Endodermal cell (in vitro differentiated cells): ENCODE results near the gene ADGRD2. TPM values are rescaled to one million over a fixed set of nuclear protein-coding genes. Genes with fewer than 3 reads are reported as not detected.
A peak's percentile ranks its signal among the peaks of the same experiment; 100 is the strongest.

ENCODE experiments used
- DNase-seq: peaks from one replicate; pipeline ENCODE4 v3.0.0-alpha.2; 2017
- H3K27ac ChIP-seq: 2 replicates; pipeline ENCODE4 v1.5.1; 2013; ENCODE audit warnings: mild to moderate bottlenecking, low read depth, low read length, moderate library complexity
- H3K27me3 ChIP-seq: 2 replicates; pipeline ENCODE4 v1.6.1; 2013; ENCODE audit warnings: mild to moderate bottlenecking, low read length, moderate library complexity; ENCODE audit not compliant: insufficient read depth, control insufficient read depth, poor library complexity, severe bottlenecking
- H3K36me3 ChIP-seq: 2 replicates; pipeline ENCODE4 v1.7.0; 2013; ENCODE audit warnings: mild to moderate bottlenecking, low read length, moderate library complexity; ENCODE audit not compliant: control insufficient read depth, insufficient read depth
- H3K4me1 ChIP-seq: one replicate; pipeline ENCODE4 v1.7.0; 2013; ENCODE audit warnings: low read length; ENCODE audit not compliant: control insufficient read depth, insufficient read depth
- H3K4me3 ChIP-seq: 2 replicates; pipeline ENCODE4 v1.5.1; 2013; ENCODE audit warnings: mild to moderate bottlenecking, low read length, moderate library complexity
- H3K9ac ChIP-seq: 2 replicates; pipeline ENCODE4 v1.6.1; 2013; ENCODE audit warnings: mild to moderate bottlenecking, low read length, moderate library complexity; ENCODE audit not compliant: poor library complexity, severe bottlenecking; ENCODE audit errors: extremely low read depth
- H3K9me3 ChIP-seq: 2 replicates; pipeline ENCODE4 v1.6.1; 2013; ENCODE audit warnings: mild to moderate bottlenecking, low read length, moderate library complexity; ENCODE audit not compliant: control insufficient read depth
- H3K27ac Mint-ChIP-seq: 2 replicates; pipeline ENCODE4 v1.8.0; 2020; ENCODE audit warnings: mixed read lengths
- H3K27me3 Mint-ChIP-seq: 2 replicates; pipeline ENCODE4 v1.8.0; 2021; ENCODE audit warnings: mild to moderate bottlenecking, mixed read lengths; ENCODE audit not compliant: insufficient read depth
- H3K36me3 Mint-ChIP-seq: 2 replicates; pipeline ENCODE4 v1.8.0; 2020; ENCODE audit warnings: low read depth, mixed read lengths
- H3K4me1 Mint-ChIP-seq: 2 replicates; pipeline ENCODE4 v1.8.0; 2020; ENCODE audit warnings: mixed read lengths
- H3K4me3 Mint-ChIP-seq: 2 replicates; pipeline ENCODE4 v1.8.0; 2020; ENCODE audit warnings: mild to moderate bottlenecking, moderate library complexity, mixed read lengths
- H3K9me3 Mint-ChIP-seq: 2 replicates; pipeline ENCODE4 v1.8.0; 2020; ENCODE audit warnings: mild to moderate bottlenecking, mixed read lengths
- WGBS, 2 experiments: methylation state at CpG; one replicate each; pipeline versions ENCODE4 v1.1.5 to v1.1.7; 2013; ENCODE audit warnings: missing lambda C conversion rate in 2 of 2, mixed read lengths in 1 of 2; ENCODE audit not compliant: insufficient coverage in 1 of 2, insufficient read length in 1 of 2; 5-methylcytosine and 5-hydroxymethylcytosine counted together
- total RNA-seq, 2 donors: library from RNA; stranded (reverse); fragmentation: NEBNext Ultra II Directional in 1 of 2; extraction: Animal tissue kit (Norgen Biotek cat#: 25700) in 1 of 2; gene quantifications; 2 replicates in 1 of 2; 3 replicates in 1 of 2; pipeline ENCODE4 v1.2.1, GENCODE V29; 2021
- TF ChIP-seq, protein P1 (sequence below): fragments of 200-600 bp; sonication (generic); conservative IDR thresholded peaks from 2 replicates; pipeline ENCODE4 v1.5.0; 2021; ENCODE audit warnings: antibody characterized with exemption, mild to moderate bottlenecking

The ADGRD2 gene
- total RNA-seq, 2 donors from 2014 or later = 0.33 to 0.40 TPM

DNA sequence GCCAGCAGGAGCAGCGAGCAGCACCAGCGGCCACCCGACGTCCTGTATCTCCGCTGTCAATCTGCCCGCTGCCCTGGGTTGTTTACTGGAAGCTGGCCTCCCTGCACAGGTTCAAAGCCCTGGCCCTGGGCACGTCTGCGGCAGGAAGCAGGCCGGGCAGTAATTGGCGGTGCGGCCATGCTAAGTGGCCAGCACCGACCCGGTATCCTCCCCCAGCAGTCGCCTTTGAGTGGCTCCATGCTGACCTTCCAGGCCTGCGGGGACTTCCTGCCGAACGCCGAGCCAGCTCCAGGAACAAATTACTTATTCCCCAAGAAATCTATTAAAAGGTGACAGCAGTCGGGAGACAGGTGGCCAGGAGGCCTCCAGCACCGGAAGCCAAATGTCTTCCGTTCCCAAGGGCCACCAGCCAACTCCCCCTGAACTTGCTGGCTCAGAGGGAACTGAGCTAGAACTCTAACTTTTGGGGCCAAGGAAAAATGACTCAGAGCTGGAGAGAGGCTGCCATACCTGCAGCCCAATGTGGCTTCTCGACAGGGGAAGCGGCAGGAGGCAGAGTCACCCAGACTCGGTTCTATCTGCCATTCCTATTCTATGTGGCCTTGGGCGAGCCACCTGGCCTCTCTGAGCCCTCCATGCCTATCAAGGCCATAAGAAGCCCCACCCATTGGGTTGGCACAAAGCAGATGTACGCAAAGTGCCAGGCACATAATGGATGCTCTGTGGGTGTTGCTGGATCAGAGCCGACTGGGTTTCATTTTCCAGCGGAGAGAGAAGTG, 21.3 kb upstream of the ADGRD2 start:
- no peak overlapping the region for H3K4me3 Mint-ChIP-seq
- H3K4me1 Mint-ChIP-seq = no peaks in the 10 kb centered on the region
- WGBS, 2 experiments = 93 to 94% methylated on average over 19 to 28 of the region's 28 CpGs

DNA sequence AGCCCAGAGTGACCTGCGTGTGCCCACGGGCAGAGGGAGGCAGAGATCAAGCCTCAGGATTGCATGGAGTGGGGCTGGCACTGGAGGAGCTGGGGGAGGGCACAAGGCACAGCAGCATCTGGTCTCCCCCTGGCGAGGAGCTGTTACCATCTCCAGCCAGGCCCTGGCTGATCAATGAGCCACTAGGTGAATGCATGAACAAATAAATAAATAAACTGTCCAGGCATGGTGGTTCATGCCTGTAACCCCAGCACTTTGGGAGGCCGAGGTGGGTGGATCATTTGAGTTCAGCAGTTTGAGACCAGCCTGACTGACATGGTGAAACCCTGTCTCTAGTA, 20.8 kb upstream of the ADGRD2 start:
- Histone ChIP-seq H3K9ac (no peak overlapping the region), H3K27me3 (peaks cover 1% of the 10 kb centered on the region), H3K9me3 (no peaks in the 10 kb centered on the region), H3K36me3 (no peaks in the 10 kb centered on the region), H3K27ac (no peak overlapping the region), H3K4me3 (no peak overlapping the region), H3K4me1 (no peaks in the 10 kb centered on the region)
- H3K4me3 Mint-ChIP-seq = no peak overlapping the region
- no peak for DNase-seq
- no peak overlapping the region for H3K27ac Mint-ChIP-seq
- H3K27me3 Mint-ChIP-seq = peaks cover 3% of the 10 kb centered on the region
- 90 to 94% methylated on average over 4 of the region's 4 CpGs for WGBS, 2 experiments
- H3K36me3 Mint-ChIP-seq = no peaks in the 10 kb centered on the region
- no peaks in the 10 kb centered on the region for H3K9me3 Mint-ChIP-seq
- TF ChIP-seq, protein P1, sequence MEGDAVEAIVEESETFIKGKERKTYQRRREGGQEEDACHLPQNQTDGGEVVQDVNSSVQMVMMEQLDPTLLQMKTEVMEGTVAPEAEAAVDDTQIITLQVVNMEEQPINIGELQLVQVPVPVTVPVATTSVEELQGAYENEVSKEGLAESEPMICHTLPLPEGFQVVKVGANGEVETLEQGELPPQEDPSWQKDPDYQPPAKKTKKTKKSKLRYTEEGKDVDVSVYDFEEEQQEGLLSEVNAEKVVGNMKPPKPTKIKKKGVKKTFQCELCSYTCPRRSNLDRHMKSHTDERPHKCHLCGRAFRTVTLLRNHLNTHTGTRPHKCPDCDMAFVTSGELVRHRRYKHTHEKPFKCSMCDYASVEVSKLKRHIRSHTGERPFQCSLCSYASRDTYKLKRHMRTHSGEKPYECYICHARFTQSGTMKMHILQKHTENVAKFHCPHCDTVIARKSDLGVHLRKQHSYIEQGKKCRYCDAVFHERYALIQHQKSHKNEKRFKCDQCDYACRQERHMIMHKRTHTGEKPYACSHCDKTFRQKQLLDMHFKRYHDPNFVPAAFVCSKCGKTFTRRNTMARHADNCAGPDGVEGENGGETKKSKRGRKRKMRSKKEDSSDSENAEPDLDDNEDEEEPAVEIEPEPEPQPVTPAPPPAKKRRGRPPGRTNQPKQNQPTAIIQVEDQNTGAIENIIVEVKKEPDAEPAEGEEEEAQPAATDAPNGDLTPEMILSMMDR = no peak
- H3K4me1 Mint-ChIP-seq = no peaks in the 10 kb centered on the region

More for the DNA sequence above, 21.3 kb upstream of the ADGRD2 start:
- H3K9ac ChIP-seq = no peak overlapping the region
- H3K36me3 ChIP-seq = no peaks in the 10 kb centered on the region
- peaks cover 7% of the 10 kb centered on the region for H3K27me3 ChIP-seq
- no peaks in the 10 kb centered on the region for H3K9me3 ChIP-seq
- H3K4me3 ChIP-seq = no peak overlapping the region
- H3K27ac ChIP-seq = no peak overlapping the region
- peak; percentile 33 for DNase-seq
- H3K4me1 ChIP-seq = no peaks in the 10 kb centered on the region
- TF ChIP-seq, protein P1 = no peak
- Mint-ChIP-seq H3K36me3 (no peaks in the 10 kb centered on the region), H3K9me3 (no peaks in the 10 kb centered on the region), H3K27me3 (peaks cover 8% of the 10 kb centered on the region), H3K27ac (no peak overlapping the region)

DNA sequence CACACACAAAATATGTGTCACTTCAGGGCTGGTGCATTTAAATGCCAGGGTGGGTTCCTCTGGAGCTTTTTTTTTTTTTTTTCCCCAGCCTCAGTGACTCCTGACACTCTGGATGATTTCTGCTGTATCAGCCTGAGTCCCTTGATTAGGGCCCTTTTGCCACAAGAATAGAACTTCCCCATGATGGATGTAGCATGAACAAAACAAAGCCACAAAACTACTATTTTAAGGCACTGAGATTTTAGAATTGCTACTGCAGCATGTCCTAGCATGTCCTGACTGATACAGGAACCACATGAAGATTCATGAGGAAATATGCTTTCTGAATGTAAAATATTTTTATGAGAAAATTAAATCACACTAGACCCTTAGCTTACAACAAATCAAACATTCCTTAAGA, 13.9 kb upstream of the ADGRD2 start:
- H3K27me3 ChIP-seq = no peaks in the 10 kb centered on the region
- TF ChIP-seq, protein P1 = no peak
- no peaks in the 10 kb centered on the region for H3K9me3 ChIP-seq
- no peak overlapping the region for H3K9ac ChIP-seq
- H3K36me3 ChIP-seq = no peaks in the 10 kb centered on the region
- H3K9me3 Mint-ChIP-seq = no peaks in the 10 kb centered on the region
- peaks cover 22% of the 10 kb centered on the region for H3K27me3 Mint-ChIP-seq
- no peaks in the 10 kb centered on the region for H3K4me1 Mint-ChIP-seq
- no peak overlapping the region for H3K27ac ChIP-seq
- no peak overlapping the region for H3K4me3 ChIP-seq
- H3K4me3 Mint-ChIP-seq = no peak overlapping the region
- H3K36me3 Mint-ChIP-seq = no peaks in the 10 kb centered on the region
- H3K4me1 ChIP-seq = no peaks in the 10 kb centered on the region
- no peak for DNase-seq
- no peak overlapping the region for H3K27ac Mint-ChIP-seq
